Osteocyte (in vitro differentiated cells): ENCODE results near the gene CDYL. TPM values are rescaled to one million over a fixed set of nuclear protein-coding genes. Genes with fewer than 3 reads are reported as not detected.
A peak's percentile ranks its signal among the peaks of the same experiment; 100 is the strongest.
"Not testable (repeated sequence)": the region's sequence is repeated elsewhere in the genome, so short reads cannot be mapped to it uniquely, and the experiment has no call there.

Experiments
- DNase-seq: peaks from one replicate; pipeline ENCODE4 v3.0.0; 2021; ENCODE audit warnings: mixed read lengths; ENCODE audit not compliant: unreplicated experiment; ENCODE audit errors: extremely low spot score
- H3K27ac Mint-ChIP-seq: one replicate; pipeline ENCODE4 v1.8.0; 2021; ENCODE audit warnings: mild to moderate bottlenecking, mixed read lengths; ENCODE audit not compliant: unreplicated experiment
- H3K27me3 Mint-ChIP-seq: one replicate; pipeline ENCODE4 v1.8.0; 2021; ENCODE audit warnings: mixed read lengths; ENCODE audit not compliant: unreplicated experiment
- H3K36me3 Mint-ChIP-seq: one replicate; pipeline ENCODE4 v1.8.0; 2021; ENCODE audit warnings: mixed read lengths; ENCODE audit not compliant: unreplicated experiment
- H3K4me1 Mint-ChIP-seq: one replicate; pipeline ENCODE4 v1.8.0; 2021; ENCODE audit warnings: mixed read lengths; ENCODE audit not compliant: unreplicated experiment
- H3K4me3 Mint-ChIP-seq: one replicate; pipeline ENCODE4 v1.8.0; 2021; ENCODE audit warnings: mild to moderate bottlenecking, moderate library complexity, mixed read lengths; ENCODE audit not compliant: unreplicated experiment
- H3K9me3 Mint-ChIP-seq: one replicate; pipeline ENCODE4 v1.8.0; 2021; ENCODE audit warnings: mixed read lengths; ENCODE audit not compliant: unreplicated experiment
- total RNA-seq: library from RNA; stranded (reverse); gene quantifications from 2 replicates; pipeline ENCODE4 v1.2.1, GENCODE V29; 2021
- TF ChIP-seq, protein P1 (sequence below): fragments of 200-600 bp; sonication (generic); IDR thresholded peaks from 2 replicates; pipeline ENCODE4 v1.5.0; 2021; ENCODE audit warnings: antibody characterized with exemption, mild to moderate bottlenecking, moderate library complexity

Gene CDYL
- total RNA-seq, 1 donor from 2014 or later, result 39.8 TPM

DNA sequence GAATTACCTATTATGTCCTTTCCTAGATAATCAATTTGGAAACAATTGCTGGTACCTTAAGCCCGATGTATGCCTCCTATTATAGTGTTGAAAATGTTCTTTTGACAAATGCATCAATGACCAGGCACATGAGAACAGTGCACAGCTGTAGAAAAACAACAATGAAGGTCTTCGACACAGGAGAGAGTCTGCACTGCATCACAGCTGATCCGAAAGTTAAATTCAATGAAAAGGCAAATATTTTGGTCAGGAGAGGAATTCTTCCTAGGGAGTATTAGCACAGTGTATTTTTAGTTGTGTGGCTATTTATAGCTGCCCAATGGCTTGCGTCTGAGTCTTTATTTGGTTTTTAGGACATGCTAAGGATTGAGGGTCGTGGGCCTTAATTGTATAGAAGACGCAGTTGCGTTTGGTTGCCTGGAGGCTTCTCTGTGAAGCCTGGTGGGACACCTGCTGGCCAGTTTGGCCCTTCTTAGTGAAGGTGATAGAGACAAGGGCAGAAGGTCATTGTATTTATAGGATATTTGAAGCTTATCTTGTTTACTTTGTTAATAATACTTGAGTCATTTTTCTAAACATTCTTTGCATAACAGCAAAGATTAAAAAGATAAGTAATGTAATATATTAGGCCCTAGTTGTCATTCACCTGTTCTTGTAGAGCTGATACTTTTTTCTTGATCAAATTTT is 72.3 kb downstream of the CDYL start:
- Mint-ChIP-seq H3K27ac (no peak overlapping the region), H3K4me3 (no peak overlapping the region), H3K9me3 (peaks cover 29% of the 10 kb centered on the region), H3K27me3 (no peaks in the 10 kb centered on the region), H3K36me3 (peaks cover 7% of the 10 kb centered on the region), H3K4me1 (peaks cover 16% of the 10 kb centered on the region)
- DNase-seq, result no peak
- TF ChIP-seq, protein P1, sequence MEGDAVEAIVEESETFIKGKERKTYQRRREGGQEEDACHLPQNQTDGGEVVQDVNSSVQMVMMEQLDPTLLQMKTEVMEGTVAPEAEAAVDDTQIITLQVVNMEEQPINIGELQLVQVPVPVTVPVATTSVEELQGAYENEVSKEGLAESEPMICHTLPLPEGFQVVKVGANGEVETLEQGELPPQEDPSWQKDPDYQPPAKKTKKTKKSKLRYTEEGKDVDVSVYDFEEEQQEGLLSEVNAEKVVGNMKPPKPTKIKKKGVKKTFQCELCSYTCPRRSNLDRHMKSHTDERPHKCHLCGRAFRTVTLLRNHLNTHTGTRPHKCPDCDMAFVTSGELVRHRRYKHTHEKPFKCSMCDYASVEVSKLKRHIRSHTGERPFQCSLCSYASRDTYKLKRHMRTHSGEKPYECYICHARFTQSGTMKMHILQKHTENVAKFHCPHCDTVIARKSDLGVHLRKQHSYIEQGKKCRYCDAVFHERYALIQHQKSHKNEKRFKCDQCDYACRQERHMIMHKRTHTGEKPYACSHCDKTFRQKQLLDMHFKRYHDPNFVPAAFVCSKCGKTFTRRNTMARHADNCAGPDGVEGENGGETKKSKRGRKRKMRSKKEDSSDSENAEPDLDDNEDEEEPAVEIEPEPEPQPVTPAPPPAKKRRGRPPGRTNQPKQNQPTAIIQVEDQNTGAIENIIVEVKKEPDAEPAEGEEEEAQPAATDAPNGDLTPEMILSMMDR, result peak; percentile 25

DNA sequence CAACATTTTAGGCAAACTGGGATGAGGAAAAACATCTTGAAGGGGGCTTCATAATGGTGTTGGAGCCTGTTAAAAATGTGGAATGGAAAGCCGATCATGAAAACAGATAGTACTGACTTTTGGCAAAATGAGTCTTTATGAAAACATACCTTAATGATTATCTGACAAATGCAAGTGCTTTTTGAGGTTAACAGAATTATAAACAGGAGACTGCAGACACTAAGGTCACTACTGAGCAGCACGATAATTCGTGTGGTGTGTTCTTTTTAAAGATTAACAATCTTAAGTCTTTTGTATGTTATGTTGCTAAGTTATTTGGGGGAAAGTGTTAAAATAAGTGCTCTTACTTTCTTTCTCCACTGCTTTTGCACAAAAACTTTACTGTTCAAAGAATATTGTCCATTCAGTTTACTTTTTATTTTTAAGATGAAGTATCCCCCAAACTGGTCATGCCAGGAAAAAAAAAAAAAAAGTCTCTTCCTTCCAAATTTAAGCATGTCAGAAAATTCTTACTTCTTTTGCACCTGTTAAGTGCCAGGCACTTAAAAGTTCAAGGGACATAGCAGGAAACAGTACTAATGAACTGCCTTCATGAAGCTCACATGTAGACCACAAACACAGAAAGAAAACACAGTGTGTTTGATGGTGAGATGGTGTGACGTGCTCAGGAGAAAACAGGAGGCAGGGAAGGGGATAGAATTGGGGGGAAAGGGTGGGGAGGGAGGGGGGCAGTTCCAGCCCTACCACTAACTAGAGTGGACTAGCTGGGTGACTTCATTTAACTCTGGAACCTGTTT is 73.2 kb downstream of the CDYL start:
- H3K27ac Mint-ChIP-seq, result no peak overlapping the region
- no peak overlapping the region for H3K4me3 Mint-ChIP-seq
- DNase-seq, result no peak
- H3K36me3 Mint-ChIP-seq, result peaks cover 6% of the 10 kb centered on the region
- no peaks in the 10 kb centered on the region for H3K27me3 Mint-ChIP-seq
- peaks cover 20% of the 10 kb centered on the region for H3K9me3 Mint-ChIP-seq
- H3K4me1 Mint-ChIP-seq, result peaks cover 16% of the 10 kb centered on the region
- TF ChIP-seq, protein P1, result no peak

DNA sequence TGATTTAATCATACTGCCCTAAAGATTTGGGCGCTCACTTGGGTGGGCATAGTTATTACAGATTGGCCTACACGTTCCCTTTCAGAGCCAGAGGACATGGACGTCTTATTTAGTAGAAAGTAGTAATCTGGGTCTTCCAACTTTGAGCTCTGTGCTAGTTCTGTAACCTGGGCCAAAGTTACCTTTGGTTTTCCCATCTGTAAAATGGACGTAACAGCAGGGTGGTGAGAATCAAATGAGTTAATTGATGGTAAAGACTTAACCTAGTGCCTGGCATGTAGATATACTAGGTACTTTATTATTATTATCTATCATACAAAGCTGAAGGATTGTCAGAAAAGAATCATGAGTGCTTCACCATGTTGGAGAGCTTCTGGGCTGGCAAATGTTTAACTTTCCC is 74.8 kb downstream of the CDYL start:
- DNase-seq, result no peak
- no peak overlapping the region for H3K27ac Mint-ChIP-seq
- TF ChIP-seq, protein P1, result no peak
- H3K4me3 Mint-ChIP-seq, result no peak overlapping the region
- no peaks in the 10 kb centered on the region for H3K27me3 Mint-ChIP-seq
- H3K9me3 Mint-ChIP-seq, result peaks cover 5% of the 10 kb centered on the region
- H3K36me3 Mint-ChIP-seq, result no peaks in the 10 kb centered on the region
- H3K4me1 Mint-ChIP-seq, result peaks cover 16% of the 10 kb centered on the region

DNA sequence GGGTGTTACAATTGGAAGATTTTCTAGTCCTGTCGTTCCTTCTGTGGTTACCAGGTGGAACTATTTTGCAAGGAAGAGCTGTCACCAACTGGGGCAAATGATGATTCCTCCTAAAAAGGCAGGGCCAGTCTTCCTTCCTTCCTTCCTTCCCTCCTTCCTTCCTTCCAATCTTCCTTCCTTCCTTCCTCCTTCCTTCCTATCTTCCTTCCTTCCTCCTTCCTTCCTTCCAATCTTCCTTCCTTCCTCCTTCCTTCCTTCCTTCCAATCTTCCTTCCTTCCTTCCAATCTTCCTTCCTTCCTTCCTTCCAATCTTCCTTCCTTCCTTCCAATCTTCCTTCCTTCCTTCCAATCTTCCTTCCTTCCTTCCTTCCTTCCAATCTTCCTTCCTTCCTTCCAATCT is 76.0 kb downstream of the CDYL start:
- H3K4me1 Mint-ChIP-seq, result peaks cover 16% of the 10 kb centered on the region
- not testable (repeated sequence) for H3K9me3 Mint-ChIP-seq, H3K27ac Mint-ChIP-seq, DNase-seq, H3K27me3 Mint-ChIP-seq, H3K36me3 Mint-ChIP-seq, H3K4me3 Mint-ChIP-seq

- no peak for DNase-seq
- Mint-ChIP-seq H3K4me3 (no peak overlapping the region), H3K4me1 (peaks cover 16% of the 10 kb centered on the region), H3K27ac (no peak overlapping the region), H3K27me3 (no peaks in the 10 kb centered on the region), H3K36me3 (no peaks in the 10 kb centered on the region), H3K9me3 (no peaks in the 10 kb centered on the region)
- TF ChIP-seq, protein P1, result no peak
Measured at GRCh38 chr6:4852938-4853337, 76.7 kb downstream of the CDYL start.
